ENCODE data around the gene CAV2. TPM values are rescaled to one million over a fixed set of nuclear protein-coding genes. Genes with fewer than 3 reads are reported as not detected.

CAV2 gene
- total RNA-seq, 1 experiment from 2014 or later = 18.1 TPM

DNA sequence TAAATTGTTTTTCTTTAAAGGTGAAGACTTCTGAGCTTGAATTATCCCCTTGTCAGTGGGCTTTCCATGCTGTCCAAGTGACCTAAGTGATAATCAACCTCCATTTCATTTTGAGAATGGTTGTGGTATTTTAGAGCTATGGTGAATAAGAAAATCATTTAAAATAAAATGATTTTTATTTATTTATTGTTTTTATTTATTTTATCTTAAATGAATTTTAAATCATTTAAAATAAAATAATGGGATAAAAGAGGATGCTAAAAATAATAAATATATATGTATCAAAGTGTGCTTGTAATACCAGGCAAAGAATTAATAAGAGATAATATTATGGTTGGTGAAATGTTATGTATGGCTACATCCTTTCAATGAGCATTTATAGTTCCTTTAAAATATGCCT lies 49.8 kb downstream of the CAV2 start:
- TF ChIP-seq, protein P1, sequence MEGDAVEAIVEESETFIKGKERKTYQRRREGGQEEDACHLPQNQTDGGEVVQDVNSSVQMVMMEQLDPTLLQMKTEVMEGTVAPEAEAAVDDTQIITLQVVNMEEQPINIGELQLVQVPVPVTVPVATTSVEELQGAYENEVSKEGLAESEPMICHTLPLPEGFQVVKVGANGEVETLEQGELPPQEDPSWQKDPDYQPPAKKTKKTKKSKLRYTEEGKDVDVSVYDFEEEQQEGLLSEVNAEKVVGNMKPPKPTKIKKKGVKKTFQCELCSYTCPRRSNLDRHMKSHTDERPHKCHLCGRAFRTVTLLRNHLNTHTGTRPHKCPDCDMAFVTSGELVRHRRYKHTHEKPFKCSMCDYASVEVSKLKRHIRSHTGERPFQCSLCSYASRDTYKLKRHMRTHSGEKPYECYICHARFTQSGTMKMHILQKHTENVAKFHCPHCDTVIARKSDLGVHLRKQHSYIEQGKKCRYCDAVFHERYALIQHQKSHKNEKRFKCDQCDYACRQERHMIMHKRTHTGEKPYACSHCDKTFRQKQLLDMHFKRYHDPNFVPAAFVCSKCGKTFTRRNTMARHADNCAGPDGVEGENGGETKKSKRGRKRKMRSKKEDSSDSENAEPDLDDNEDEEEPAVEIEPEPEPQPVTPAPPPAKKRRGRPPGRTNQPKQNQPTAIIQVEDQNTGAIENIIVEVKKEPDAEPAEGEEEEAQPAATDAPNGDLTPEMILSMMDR (IDR thresholded peaks at IDR 0.05; ENCODE audit: insufficient read depth in 1 of 2, low read depth in 1 of 2, low read length in 1 of 2, severe bottlenecking in 1 of 2, unreplicated experiment in 1 of 2) = no peak
- H3K4me1 ChIP-seq = no peaks in the 10 kb centered on the region
- BruUV-seq (replicated peaks) = no TSS peak
- H3K27me3 ChIP-seq (replicated peaks; ENCODE audit: control insufficient read depth, insufficient read depth, low read length) = no peaks in the 10 kb centered on the region
- no peaks in the 10 kb centered on the region for H3K9me3 ChIP-seq
- H3K4me3 Mint-ChIP-seq (ENCODE audit: unreplicated experiment) = no peak overlapping the region
- DNase-seq = no peak
- no peaks in the 10 kb centered on the region for H3K36me3 Mint-ChIP-seq (ENCODE audit: insufficient read depth, unreplicated experiment)
- no peaks in the 10 kb centered on the region for H3K4me1 Mint-ChIP-seq (ENCODE audit: low read depth, unreplicated experiment)
- no peaks in the 10 kb centered on the region for H3K9me3 Mint-ChIP-seq (ENCODE audit: unreplicated experiment)
- no peaks in the 10 kb centered on the region for H3K36me3 ChIP-seq (ENCODE audit: control insufficient read depth, insufficient read depth, low read length)
- intact Hi-C loops (cut with micrococcal nuclease; ENCODE audit: unreplicated experiment) = no loop called here
- POLR2A ChIA-PET = no interaction called here
- CTCF ChIA-PET = no interaction called here
- no peak overlapping the region for H3K27ac Mint-ChIP-seq (ENCODE audit: unreplicated experiment)
- no peak overlapping the region for H3K4me3 ChIP-seq (ENCODE audit: low read depth, low read length)
- H3K27me3 Mint-ChIP-seq (ENCODE audit: insufficient read depth, unreplicated experiment) = no peaks in the 10 kb centered on the region

DNA sequence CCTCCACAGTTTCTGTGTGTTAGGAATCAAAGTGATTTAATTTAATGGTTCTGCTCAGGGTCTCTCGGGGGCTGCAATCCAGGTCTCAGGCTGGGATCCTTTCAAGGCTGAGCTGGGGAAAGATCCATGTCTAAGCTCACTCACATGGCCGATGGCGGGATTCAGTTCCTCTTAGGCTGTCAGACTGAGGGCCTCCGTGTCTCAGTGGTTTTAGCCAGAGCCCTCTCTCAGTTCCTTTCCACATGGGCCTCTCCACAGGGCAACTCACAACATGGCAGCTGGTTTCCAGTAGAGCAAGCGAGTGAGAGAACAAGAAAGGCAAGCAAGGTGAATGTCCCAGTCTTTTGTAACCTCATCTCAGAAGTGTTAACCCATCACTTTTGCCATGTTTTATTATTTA lies 52.2 kb downstream of the CAV2 start:
- H3K9me3 ChIP-seq = no peaks in the 10 kb centered on the region
- ChIA-PET CTCF (no interaction called here), POLR2A (no interaction called here)
- intact Hi-C loops (cut with micrococcal nuclease; ENCODE audit: unreplicated experiment) = no loop called here
- H3K4me3 Mint-ChIP-seq (ENCODE audit: unreplicated experiment) = no peak overlapping the region
- H3K4me1 Mint-ChIP-seq (ENCODE audit: low read depth, unreplicated experiment) = no peaks in the 10 kb centered on the region
- no peak overlapping the region for H3K27ac Mint-ChIP-seq (ENCODE audit: unreplicated experiment)
- H3K27me3 ChIP-seq (replicated peaks; ENCODE audit: control insufficient read depth, insufficient read depth, low read length) = no peaks in the 10 kb centered on the region
- no peaks in the 10 kb centered on the region for H3K36me3 Mint-ChIP-seq (ENCODE audit: insufficient read depth, unreplicated experiment)
- BruUV-seq (replicated peaks) = no TSS peak
- no peak overlapping the region for H3K4me3 ChIP-seq (ENCODE audit: low read depth, low read length)
- no peaks in the 10 kb centered on the region for H3K36me3 ChIP-seq (ENCODE audit: control insufficient read depth, insufficient read depth, low read length)
- TF ChIP-seq, protein P1 (IDR thresholded peaks at IDR 0.05; ENCODE audit: insufficient read depth in 1 of 2, low read depth in 1 of 2, low read length in 1 of 2, severe bottlenecking in 1 of 2, unreplicated experiment in 1 of 2) = no peak
- DNase-seq = no peak
- no peaks in the 10 kb centered on the region for H3K27me3 Mint-ChIP-seq (ENCODE audit: insufficient read depth, unreplicated experiment)
- H3K4me1 ChIP-seq = no peaks in the 10 kb centered on the region
- no peaks in the 10 kb centered on the region for H3K9me3 Mint-ChIP-seq (ENCODE audit: unreplicated experiment)

DNA sequence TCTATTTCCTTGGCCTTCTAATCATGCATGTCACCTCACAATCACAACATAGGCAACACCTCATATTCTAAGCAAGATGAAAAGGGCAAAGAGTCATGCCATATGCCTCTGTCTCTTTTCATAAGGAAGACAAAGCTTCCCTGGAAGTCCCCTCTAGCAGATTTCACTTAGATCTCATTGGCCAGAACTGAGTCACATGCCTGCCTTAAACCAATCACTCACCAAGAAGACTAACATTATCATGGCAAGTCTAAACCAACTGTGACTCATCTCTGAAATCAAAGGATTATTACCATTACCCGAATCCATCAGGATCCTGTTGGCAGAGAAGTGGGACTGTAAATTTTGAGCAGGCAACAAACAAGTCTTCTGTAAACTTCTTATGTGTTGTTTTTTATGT lies 53.1 kb downstream of the CAV2 start:
- Mint-ChIP-seq H3K4me1 (ENCODE audit: low read depth, unreplicated experiment) (no peaks in the 10 kb centered on the region), H3K27me3 (ENCODE audit: insufficient read depth, unreplicated experiment) (no peaks in the 10 kb centered on the region), H3K36me3 (ENCODE audit: insufficient read depth, unreplicated experiment) (no peaks in the 10 kb centered on the region), H3K9me3 (ENCODE audit: unreplicated experiment) (no peaks in the 10 kb centered on the region), H3K4me3 (ENCODE audit: unreplicated experiment) (no peak overlapping the region), H3K27ac (ENCODE audit: unreplicated experiment) (no peak overlapping the region)
- CTCF ChIA-PET = no interaction called here
- DNase-seq = no peak
- Histone ChIP-seq H3K36me3 (ENCODE audit: control insufficient read depth, insufficient read depth, low read length) (no peaks in the 10 kb centered on the region), H3K4me1 (no peaks in the 10 kb centered on the region), H3K9me3 (no peaks in the 10 kb centered on the region), H3K4me3 (ENCODE audit: low read depth, low read length) (no peak overlapping the region), H3K27me3 (replicated peaks; ENCODE audit: control insufficient read depth, insufficient read depth, low read length) (no peaks in the 10 kb centered on the region)
- POLR2A ChIA-PET = no interaction called here
- TF ChIP-seq, protein P1 (IDR thresholded peaks at IDR 0.05; ENCODE audit: insufficient read depth in 1 of 2, low read depth in 1 of 2, low read length in 1 of 2, severe bottlenecking in 1 of 2, unreplicated experiment in 1 of 2) = no peak
- BruUV-seq (replicated peaks) = no TSS peak
- intact Hi-C loops (cut with micrococcal nuclease; ENCODE audit: unreplicated experiment) = no loop called here
